Vagina (tissue), 2 donors: ENCODE results near the gene ARHGAP26.

Experiments
- CTCF ChIP-seq, 3 experiments: fragments of 450-650 bp in 2 of 3; fragments of 200-600 bp in 1 of 3; sonication (generic) in 1 of 3; IDR thresholded peaks; one replicate each; pipeline ENCODE4 v1.5.1; 2017 to 2019; ENCODE audit warnings: antibody characterized with exemption in 3 of 3, mild to moderate bottlenecking in 2 of 3, moderate library complexity in 2 of 3
- POLR2A ChIP-seq, 2 donors: fragments of 450-650 bp; IDR thresholded peaks; one replicate each; pipeline ENCODE4 v1.6.1; 2017; ENCODE audit warnings: antibody characterized with exemption in 2 of 2, mild to moderate bottlenecking in 2 of 2, moderate library complexity in 2 of 2

GRCh38 chr5:142863856-142864255, 93.7 kb downstream of the ARHGAP26 start:
- TF ChIP-seq POLR2A (IDR thresholded peaks at IDR 0.05) (no peak), CTCF (IDR thresholded peaks at IDR 0.05) (no peak)
